ENCODE data around the gene DGKH. TPM values are rescaled to one million over a fixed set of nuclear protein-coding genes. Genes with fewer than 3 reads are reported as not detected.
A peak's percentile ranks its signal among the peaks of the same experiment; 100 is the strongest.

The DGKH gene
- total RNA-seq, 2 experiments from 2014 or later = 15.2 to 15.8 TPM

GRCh38 chr13:42039946-42040729 lies 8.3 kb upstream of the DGKH start:
- ChIA-PET POLR2A (no interaction called here), CTCF (no interaction called here)
- H3K36me3 Mint-ChIP-seq (ENCODE audit: low read depth) = peaks cover 7% of the 10 kb centered on the region
- peak overlapping the region; percentile 79 for H3K27ac Mint-ChIP-seq
- DNase-seq (peak; percentile 85), ATAC-seq (peak; percentile 79)
- intact Hi-C loops (cut with micrococcal nuclease) = loop anchor here (5.0 kb wide), 2 partner anchors 78 to 123 kb away; partner anchors contain the start of gene VWA8
- H3K4me3 Mint-ChIP-seq = peak overlapping the region; percentile 70
- peaks cover 2% of the 10 kb centered on the region for H3K27me3 Mint-ChIP-seq
- peaks cover 7% of the 10 kb centered on the region for H3K9me3 Mint-ChIP-seq
- no peak for TF ChIP-seq CTCF (IDR thresholded peaks at IDR 0.05)
- peaks cover 26% of the 10 kb centered on the region for H3K4me1 Mint-ChIP-seq (ENCODE audit: low read depth)

GRCh38 chr13:42040730-42041010 lies 7.8 kb upstream of the DGKH start:
- Mint-ChIP-seq H3K36me3 (ENCODE audit: low read depth) (peaks cover 7% of the 10 kb centered on the region), H3K9me3 (peaks cover 5% of the 10 kb centered on the region), H3K27ac (no peak overlapping the region), H3K27me3 (peaks cover 2% of the 10 kb centered on the region), H3K4me3 (peak overlapping the region; percentile 86), H3K4me1 (ENCODE audit: low read depth) (peaks cover 26% of the 10 kb centered on the region)
- TF ChIP-seq CTCF (IDR thresholded peaks at IDR 0.05) = no peak
- ChIA-PET POLR2A (no interaction called here), CTCF (interaction anchor here (0.9 kb wide), 1 partner anchor 124 kb away, joined by 3 read pairs; no protein-coding TSS in a partner anchor)
- intact Hi-C loops (cut with micrococcal nuclease) = loop anchor here (5.0 kb wide), 1 partner anchor 123 kb away; no protein-coding TSS in a partner anchor
- ATAC-seq (no peak), DNase-seq (no peak)

- Mint-ChIP-seq H3K9me3 (peaks cover under 1% of the 10 kb centered on the region), H3K27ac (peak overlapping the region; percentile 76), H3K27me3 (peaks cover 4% of the 10 kb centered on the region), H3K36me3 (ENCODE audit: low read depth) (peaks cover 9% of the 10 kb centered on the region), H3K4me3 (peak overlapping the region; percentile 86), H3K4me1 (ENCODE audit: low read depth) (peaks cover 31% of the 10 kb centered on the region)
- intact Hi-C loops (cut with micrococcal nuclease) = loop anchor here (5.0 kb wide), 1 partner anchor 124 kb away; no protein-coding TSS in a partner anchor
- TF ChIP-seq CTCF (IDR thresholded peaks at IDR 0.05) = no peak
- peak; percentile 54 for DNase-seq
- POLR2A ChIA-PET = interaction anchor here (0.9 kb wide), 1 partner anchor 79 kb away, joined by 4 read pairs; no protein-coding TSS in a partner anchor
- CTCF ChIA-PET = interaction anchor here (0.8 to 0.9 kb wide), 2 partner anchors 125 to 137 kb away, joined by 3 read pairs; no protein-coding TSS in a partner anchor
- ATAC-seq = peak; percentile 40
Measured at GRCh38 chr13:42041011-42041683, 7.3 kb upstream of the DGKH start.

- peaks cover 33% of the 10 kb centered on the region for H3K4me1 Mint-ChIP-seq (ENCODE audit: low read depth)
- ChIA-PET CTCF (interaction anchor here (0.8 to 0.9 kb wide), 2 partner anchors 125 to 138 kb away, joined by 3 read pairs; no protein-coding TSS in a partner anchor), POLR2A (interaction anchor here (0.9 kb wide), 1 partner anchor 80 kb away, joined by 4 read pairs; no protein-coding TSS in a partner anchor)
- peaks cover 4% of the 10 kb centered on the region for H3K27me3 Mint-ChIP-seq
- peak; percentile 14 for DNase-seq
- H3K36me3 Mint-ChIP-seq (ENCODE audit: low read depth) = peaks cover 10% of the 10 kb centered on the region
- intact Hi-C loops (cut with micrococcal nuclease) = loop anchor here (5.0 kb wide), 1 partner anchor 124 kb away; no protein-coding TSS in a partner anchor
- TF ChIP-seq CTCF (IDR thresholded peaks at IDR 0.05) = no peak
- H3K27ac Mint-ChIP-seq = peak overlapping the region; percentile 76
- H3K4me3 Mint-ChIP-seq = peak overlapping the region; percentile 86
- no peak for ATAC-seq
- no peaks in the 10 kb centered on the region for H3K9me3 Mint-ChIP-seq
Measured at GRCh38 chr13:42041684-42042035, 6.8 kb upstream of the DGKH start.
